Tibial nerve (tissue), 3 donors: Measurements from ENCODE around the gene DESI2.

Experiments
- POLR2A ChIP-seq, 2 donors: fragments of 450-650 bp; IDR thresholded peaks; one replicate each; pipeline ENCODE4 v1.6.1; 2017; ENCODE audit warnings: antibody characterized with exemption in 2 of 2, mild to moderate bottlenecking in 2 of 2, moderate library complexity in 2 of 2
- TF ChIP-seq, protein P1 (sequence below), 5 experiments: fragments of 200-600 bp in 3 of 5; fragments of 450-650 bp in 2 of 5; sonication (generic) in 3 of 5; IDR thresholded peaks; one replicate each; pipeline ENCODE4 v1.5.1; 2016 to 2019; ENCODE audit warnings: antibody characterized with exemption in 5 of 5, mild to moderate bottlenecking in 3 of 5, moderate library complexity in 2 of 5

DNA sequence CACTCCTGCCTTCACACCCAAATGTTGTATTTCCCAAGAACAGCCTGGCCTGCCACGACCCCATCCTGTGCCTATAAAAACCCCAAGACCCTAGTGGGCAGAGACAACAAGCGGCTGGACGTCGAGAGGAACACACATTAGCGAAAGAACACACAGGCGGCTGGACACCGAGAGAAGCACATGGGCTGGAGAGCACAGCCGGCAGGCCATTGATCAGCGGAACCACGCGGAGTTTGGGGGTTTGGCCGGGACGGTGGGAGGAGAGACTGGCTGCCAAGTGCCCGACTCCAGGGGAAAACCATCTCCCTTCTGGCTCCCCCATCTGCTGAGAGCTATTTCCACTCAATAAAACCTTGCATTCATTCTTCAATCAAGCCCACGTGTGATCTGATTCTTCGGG lies 10.4 kb upstream of the DESI2 start:
- TF ChIP-seq, protein P1, sequence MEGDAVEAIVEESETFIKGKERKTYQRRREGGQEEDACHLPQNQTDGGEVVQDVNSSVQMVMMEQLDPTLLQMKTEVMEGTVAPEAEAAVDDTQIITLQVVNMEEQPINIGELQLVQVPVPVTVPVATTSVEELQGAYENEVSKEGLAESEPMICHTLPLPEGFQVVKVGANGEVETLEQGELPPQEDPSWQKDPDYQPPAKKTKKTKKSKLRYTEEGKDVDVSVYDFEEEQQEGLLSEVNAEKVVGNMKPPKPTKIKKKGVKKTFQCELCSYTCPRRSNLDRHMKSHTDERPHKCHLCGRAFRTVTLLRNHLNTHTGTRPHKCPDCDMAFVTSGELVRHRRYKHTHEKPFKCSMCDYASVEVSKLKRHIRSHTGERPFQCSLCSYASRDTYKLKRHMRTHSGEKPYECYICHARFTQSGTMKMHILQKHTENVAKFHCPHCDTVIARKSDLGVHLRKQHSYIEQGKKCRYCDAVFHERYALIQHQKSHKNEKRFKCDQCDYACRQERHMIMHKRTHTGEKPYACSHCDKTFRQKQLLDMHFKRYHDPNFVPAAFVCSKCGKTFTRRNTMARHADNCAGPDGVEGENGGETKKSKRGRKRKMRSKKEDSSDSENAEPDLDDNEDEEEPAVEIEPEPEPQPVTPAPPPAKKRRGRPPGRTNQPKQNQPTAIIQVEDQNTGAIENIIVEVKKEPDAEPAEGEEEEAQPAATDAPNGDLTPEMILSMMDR (IDR thresholded peaks at IDR 0.05): no peak
- TF ChIP-seq POLR2A (IDR thresholded peaks at IDR 0.05): no peak
